ENCODE measurements around the gene HAUS7. TPM values are rescaled to one million over a fixed set of nuclear protein-coding genes. Genes with fewer than 3 reads are reported as not detected.

HAUS7 gene
- polyA plus RNA-seq, 2 of the 4 experiments (the other 2 are of a cell fraction): 39.1 to 53.6 TPM

DNA sequence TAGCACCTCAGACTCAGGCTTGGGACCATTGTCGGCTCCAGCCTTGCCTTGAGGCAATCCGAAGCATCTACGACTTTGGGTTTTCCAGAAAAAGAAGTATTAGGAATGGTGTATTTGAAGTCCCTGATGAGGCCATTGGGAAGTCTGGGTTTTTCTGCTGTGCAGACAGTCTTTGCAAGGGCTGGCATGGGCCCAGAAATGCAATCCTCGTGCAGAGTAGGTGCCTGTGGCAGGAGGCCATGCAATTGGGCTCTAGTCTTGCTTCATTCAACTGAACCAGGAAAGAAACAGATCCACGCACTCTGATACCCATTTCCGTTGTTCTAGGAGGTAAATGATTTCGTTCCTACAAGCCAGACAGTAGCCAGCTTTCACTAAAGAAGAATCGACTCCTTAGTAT lies 46.7 kb downstream of the HAUS7 start:
- no peak for ATAC-seq
- CTCF ChIA-PET: no interaction called here
- WGBS (ENCODE audit: missing lambda C conversion rate): 69% methylated on average over 7 of the region's 8 CpGs
- Histone ChIP-seq H3K4me3 (no peak overlapping the region), H3K27ac (no peak overlapping the region), H3K4me1 (no peaks in the 10 kb centered on the region), H3K9me3 (no peaks in the 10 kb centered on the region), H3K4me2 (no peak overlapping the region)
- TF ChIP-seq, protein P1, sequence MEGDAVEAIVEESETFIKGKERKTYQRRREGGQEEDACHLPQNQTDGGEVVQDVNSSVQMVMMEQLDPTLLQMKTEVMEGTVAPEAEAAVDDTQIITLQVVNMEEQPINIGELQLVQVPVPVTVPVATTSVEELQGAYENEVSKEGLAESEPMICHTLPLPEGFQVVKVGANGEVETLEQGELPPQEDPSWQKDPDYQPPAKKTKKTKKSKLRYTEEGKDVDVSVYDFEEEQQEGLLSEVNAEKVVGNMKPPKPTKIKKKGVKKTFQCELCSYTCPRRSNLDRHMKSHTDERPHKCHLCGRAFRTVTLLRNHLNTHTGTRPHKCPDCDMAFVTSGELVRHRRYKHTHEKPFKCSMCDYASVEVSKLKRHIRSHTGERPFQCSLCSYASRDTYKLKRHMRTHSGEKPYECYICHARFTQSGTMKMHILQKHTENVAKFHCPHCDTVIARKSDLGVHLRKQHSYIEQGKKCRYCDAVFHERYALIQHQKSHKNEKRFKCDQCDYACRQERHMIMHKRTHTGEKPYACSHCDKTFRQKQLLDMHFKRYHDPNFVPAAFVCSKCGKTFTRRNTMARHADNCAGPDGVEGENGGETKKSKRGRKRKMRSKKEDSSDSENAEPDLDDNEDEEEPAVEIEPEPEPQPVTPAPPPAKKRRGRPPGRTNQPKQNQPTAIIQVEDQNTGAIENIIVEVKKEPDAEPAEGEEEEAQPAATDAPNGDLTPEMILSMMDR (IDR thresholded peaks at IDR 0.05): no peak
- no peak for TF ChIP-seq HMGXB4 (CRISPR knock-in tag; IDR thresholded peaks at IDR 0.05; ENCODE audit: borderline replicate concordance)
- POLR2A ChIA-PET: no interaction called here
- DNase-seq (ENCODE audit: low read depth in 1 of 2, low spot score in 1 of 2): no peak
- no peak for FAIRE-seq

- 77% methylated on average over 4 of the region's 18 CpGs for WGBS (ENCODE audit: missing lambda C conversion rate)
- TF ChIP-seq KDM5A (IDR thresholded peaks at IDR 0.05) (no peak), HMGXB4 (CRISPR knock-in tag; IDR thresholded peaks at IDR 0.05; ENCODE audit: borderline replicate concordance) (no peak), SMC3 (IDR thresholded peaks at IDR 0.05) (no peak), CHD4 (IDR thresholded peaks at IDR 0.05; ENCODE audit: borderline replicate concordance) (no peak), ESRRA (IDR thresholded peaks at IDR 0.05; ENCODE audit: borderline replicate concordance, low read length) (no peak), FOSL2 (IDR thresholded peaks at IDR 0.05) (no peak), FOSL2 (CRISPR knock-in tag; IDR thresholded peaks at IDR 0.05) (no peak), HOXA7 (CRISPR knock-in tag; IDR thresholded peaks at IDR 0.05) (no peak), JUNB (IDR thresholded peaks at IDR 0.05) (no peak), MAFK (IDR thresholded peaks at IDR 0.05; ENCODE audit: partially characterized antibody) (no peak), FOSB (CRISPR knock-in tag; IDR thresholded peaks at IDR 0.05) (no peak), MYC (IDR thresholded peaks at IDR 0.05; ENCODE audit: borderline replicate concordance, low read length) (no peak), RARB (CRISPR knock-in tag; IDR thresholded peaks at IDR 0.05) (no peak), HDAC2 (IDR thresholded peaks at IDR 0.05) (no peak), CEBPB (IDR thresholded peaks at IDR 0.05) (no peak), EHF (CRISPR knock-in tag; IDR thresholded peaks at IDR 0.05) (no peak)
- ATAC-seq (no peak), DNase-seq (ENCODE audit: low read depth in 1 of 2, low spot score in 1 of 2) (no peak), FAIRE-seq (no peak)
- ChIA-PET CTCF (no interaction called here), POLR2A (no interaction called here)
- Histone ChIP-seq H3K27ac (no peak overlapping the region), H3K9me3 (no peaks in the 10 kb centered on the region), H3K4me1 (no peaks in the 10 kb centered on the region), H3K4me3 (no peak overlapping the region), H3K4me2 (no peak overlapping the region)
These were observed 48.5 kb downstream of the HAUS7 start for GRCh38 chrX:153421856-153422255.

- no peak for FAIRE-seq
- ChIA-PET CTCF (no interaction called here), POLR2A (no interaction called here)
- Histone ChIP-seq H3K4me2 (no peak overlapping the region), H3K4me3 (no peak overlapping the region), H3K4me1 (no peaks in the 10 kb centered on the region), H3K9me3 (no peaks in the 10 kb centered on the region), H3K27ac (no peak overlapping the region)
- WGBS (ENCODE audit: missing lambda C conversion rate): 89% methylated on average over 18 of the region's 91 CpGs
- no peak for DNase-seq (ENCODE audit: low read depth in 1 of 2, low spot score in 1 of 2)
- no peak for ATAC-seq
- TF ChIP-seq EP300 (IDR thresholded peaks at IDR 0.05) (no peak), HEYL (CRISPR knock-in tag; IDR thresholded peaks at IDR 0.05) (no peak), CBX2 (IDR thresholded peaks at IDR 0.05; ENCODE audit: borderline replicate concordance, low read depth) (no peak), MAFK (IDR thresholded peaks at IDR 0.05; ENCODE audit: partially characterized antibody) (no peak), NPAS2 (CRISPR knock-in tag; IDR thresholded peaks at IDR 0.05; ENCODE audit: borderline replicate concordance) (no peak), GATA3 (IDR thresholded peaks at IDR 0.05; ENCODE audit: borderline replicate concordance) (no peak), HMGXB4 (CRISPR knock-in tag; IDR thresholded peaks at IDR 0.05; ENCODE audit: borderline replicate concordance) (no peak), EHF (CRISPR knock-in tag; IDR thresholded peaks at IDR 0.05) (no peak), SREBF2 (IDR thresholded peaks at IDR 0.05) (no peak), ZNF302 (CRISPR knock-in tag; IDR thresholded peaks at IDR 0.05) (no peak)
- TF ChIP-seq, protein P1 (IDR thresholded peaks at IDR 0.05): no peak
These were observed 49.4 kb downstream of the HAUS7 start for GRCh38 chrX:153420851-153421599.

All from A549 (cell line).